ENCODE measurements around the gene TMEM263. TPM values are rescaled to one million over a fixed set of nuclear protein-coding genes. Genes with fewer than 3 reads are reported as not detected.

Gene TMEM263
- 10 to 100 TPM; 30.2 to 33.5 (median 31.0) TPM for polyA plus RNA-seq

GRCh38 chr12:106955377-106956047 lies at the start of gene TMEM263:
TSS of gene TMEM263 (plus strand) at chr12:106955907. CDS start at chr12:106967117, 11,210 bp downstream.
- H3K4me1 Mint-ChIP-seq: peaks cover 20 to 31% of the 10 kb centered on the region in 2 donors
- peak within 1 kb of the TSS; percentile 88 to 97 (median 94) for H3K27ac Mint-ChIP-seq
- peak within 1 kb of the TSS; percentile 92 to 99 (median 97) for H3K4me3 Mint-ChIP-seq
- H3K9me3 Mint-ChIP-seq: no peaks in the 10 kb centered on the region
- H3K27me3 Mint-ChIP-seq (ENCODE audit: low read depth in 3 of 3): peaks cover 13 to 17% (median 15%) of the 10 kb centered on the region in 3 donors
- H3K36me3 Mint-ChIP-seq: no peaks in the 10 kb centered on the region
- DNase-seq: peak; percentile 97 to 98 (median 97)

GRCh38 chr12:106906715-106907114 lies 49.0 kb upstream of the TMEM263 start:
- no peak for DNase-seq
- Mint-ChIP-seq H3K27ac (no peak overlapping the region), H3K4me1 (peaks cover 22 to 26% of the 10 kb centered on the region in 2 donors), H3K27me3 (ENCODE audit: low read depth in 3 of 3) (peaks cover 3 to 13% (median 5%) of the 10 kb centered on the region in 3 donors), H3K9me3 (no peaks in the 10 kb centered on the region), H3K36me3 (no peaks in the 10 kb centered on the region), H3K4me3 (no peak overlapping the region)

DNA sequence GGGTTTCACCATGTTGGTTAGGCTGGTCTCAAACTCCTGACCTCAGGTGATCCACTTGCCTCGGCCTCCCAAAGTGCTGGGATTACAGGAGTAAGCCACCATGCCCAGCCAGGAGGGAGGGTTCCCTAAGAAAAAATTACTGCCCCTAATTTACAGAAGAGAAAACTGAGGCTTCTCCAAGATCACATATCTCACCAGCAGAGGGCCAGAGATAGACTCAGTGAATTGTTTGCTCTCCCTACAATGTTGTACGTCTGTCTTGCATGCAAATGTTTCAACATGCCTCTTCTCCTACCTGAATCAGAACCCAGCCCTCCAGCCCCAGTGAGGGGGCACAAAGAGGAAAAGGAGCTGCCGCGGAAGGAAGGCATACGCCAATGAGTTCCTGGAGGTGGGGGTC lies 48.3 kb upstream of the TMEM263 start:
- Mint-ChIP-seq H3K9me3 (no peaks in the 10 kb centered on the region), H3K4me3 (no peak overlapping the region), H3K36me3 (no peaks in the 10 kb centered on the region), H3K4me1 (peaks cover 22 to 26% of the 10 kb centered on the region in 2 donors), H3K27me3 (ENCODE audit: low read depth in 3 of 3) (peaks cover 3 to 13% (median 3%) of the 10 kb centered on the region in 3 donors), H3K27ac (no peak overlapping the region)
- no peak for DNase-seq

DNA sequence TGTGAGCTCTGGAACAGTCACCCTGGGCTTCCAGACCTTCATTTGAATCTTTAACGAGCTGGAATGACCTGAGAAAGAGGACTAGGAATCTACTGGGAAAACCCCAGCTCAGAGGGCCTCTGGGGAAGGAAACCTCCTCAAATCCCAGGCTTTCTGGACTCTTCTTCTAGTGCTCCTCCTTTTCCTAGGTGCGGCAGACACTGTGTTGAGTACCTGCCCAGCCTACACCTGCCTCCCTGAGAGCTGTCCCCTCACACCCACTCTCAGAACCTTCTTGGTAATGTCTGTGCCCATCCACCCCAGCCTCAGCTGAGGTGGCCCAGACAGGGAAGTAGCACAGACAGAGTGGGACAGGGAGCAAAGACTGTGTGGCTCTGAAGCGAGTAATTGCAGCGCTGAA lies 47.9 kb upstream of the TMEM263 start:
- no peak overlapping the region for H3K4me3 Mint-ChIP-seq
- H3K4me1 Mint-ChIP-seq: peaks cover 22 to 23% of the 10 kb centered on the region in 2 donors
- H3K9me3 Mint-ChIP-seq: no peaks in the 10 kb centered on the region
- peaks cover 3 to 10% (median 3%) of the 10 kb centered on the region in 3 donors for H3K27me3 Mint-ChIP-seq (ENCODE audit: low read depth in 3 of 3)
- H3K27ac Mint-ChIP-seq: no peak overlapping the region
- no peaks in the 10 kb centered on the region for H3K36me3 Mint-ChIP-seq
- DNase-seq: no peak

GRCh38 chr12:106908561-106908960 lies 47.1 kb upstream of the TMEM263 start:
- Mint-ChIP-seq H3K27me3 (ENCODE audit: low read depth in 3 of 3) (peaks cover 3 to 7% (median 3%) of the 10 kb centered on the region in 3 donors), H3K4me3 (no peak overlapping the region), H3K27ac (peak overlapping the region in 1 of 6 donors; percentile 41), H3K9me3 (no peaks in the 10 kb centered on the region), H3K36me3 (no peaks in the 10 kb centered on the region), H3K4me1 (peaks cover 15 to 16% of the 10 kb centered on the region in 2 donors)
- no peak for DNase-seq

GRCh38 chr12:106910202-106910601 lies 45.5 kb upstream of the TMEM263 start:
- Mint-ChIP-seq H3K27me3 (ENCODE audit: low read depth in 3 of 3) (peaks cover 2 to 3% (median 3%) of the 10 kb centered on the region in 3 donors), H3K36me3 (no peaks in the 10 kb centered on the region), H3K4me1 (peaks cover 22% of the 10 kb centered on the region in 2 donors), H3K9me3 (no peaks in the 10 kb centered on the region), H3K4me3 (peak overlapping the region in 3 of 5 donors; percentile 30 to 71 (median 46)), H3K27ac (peak overlapping the region in 2 of 6 donors; percentile 47 to 71)
- DNase-seq: peak in 1 of 3 donors; percentile 11

- Mint-ChIP-seq H3K4me3 (no peak overlapping the region), H3K36me3 (no peaks in the 10 kb centered on the region), H3K4me1 (peaks cover 28 to 30% of the 10 kb centered on the region in 2 donors), H3K9me3 (no peaks in the 10 kb centered on the region), H3K27ac (no peak overlapping the region), H3K27me3 (ENCODE audit: low read depth in 3 of 3) (peaks cover 2 to 3% (median 3%) of the 10 kb centered on the region in 3 donors)
- no peak for DNase-seq
Measured at GRCh38 chr12:106911581-106911980, 44.1 kb upstream of the TMEM263 start.

GRCh38 chr12:106913456-106913855 lies 42.3 kb upstream of the TMEM263 start:
- Mint-ChIP-seq H3K9me3 (no peaks in the 10 kb centered on the region), H3K27me3 (ENCODE audit: low read depth in 3 of 3) (peaks cover 0 to 4% (median 3%) of the 10 kb centered on the region in 3 donors), H3K27ac (no peak overlapping the region), H3K4me1 (peaks cover 28 to 30% of the 10 kb centered on the region in 2 donors), H3K36me3 (no peaks in the 10 kb centered on the region), H3K4me3 (no peak overlapping the region)
- no peak for DNase-seq

- Mint-ChIP-seq H3K4me3 (peak overlapping the region in 1 of 5 donors; percentile 22), H3K27me3 (ENCODE audit: low read depth in 3 of 3) (peaks cover 0 to 3% (median 3%) of the 10 kb centered on the region in 3 donors), H3K9me3 (no peaks in the 10 kb centered on the region), H3K27ac (peak overlapping the region in 4 of 6 donors; percentile 36 to 81 (median 59)), H3K4me1 (peaks cover 26 to 30% of the 10 kb centered on the region in 2 donors), H3K36me3 (no peaks in the 10 kb centered on the region)
- peak in 1 of 3 donors; percentile 14 for DNase-seq
Measured at GRCh38 chr12:106914796-106915634, 40.7 kb upstream of the TMEM263 start.

GRCh38 chr12:106915635-106916026 lies 40.1 kb upstream of the TMEM263 start:
- no peak for DNase-seq
- Mint-ChIP-seq H3K27me3 (ENCODE audit: low read depth in 3 of 3) (peaks cover 0 to 3% (median 1%) of the 10 kb centered on the region in 3 donors), H3K27ac (peak overlapping the region in 2 of 6 donors; percentile 10 to 36), H3K9me3 (no peaks in the 10 kb centered on the region), H3K4me3 (no peak overlapping the region), H3K4me1 (peaks cover 20 to 24% of the 10 kb centered on the region in 2 donors), H3K36me3 (no peaks in the 10 kb centered on the region)

- Mint-ChIP-seq H3K4me3 (no peak overlapping the region), H3K4me1 (peaks cover 13 to 16% of the 10 kb centered on the region in 2 donors), H3K27ac (no peak overlapping the region), H3K36me3 (no peaks in the 10 kb centered on the region), H3K9me3 (no peaks in the 10 kb centered on the region), H3K27me3 (ENCODE audit: low read depth in 3 of 3) (peaks cover 2 to 5% (median 3%) of the 10 kb centered on the region in 3 donors)
- DNase-seq: no peak
Measured at GRCh38 chr12:106917503-106917902, 38.2 kb upstream of the TMEM263 start.

DNA sequence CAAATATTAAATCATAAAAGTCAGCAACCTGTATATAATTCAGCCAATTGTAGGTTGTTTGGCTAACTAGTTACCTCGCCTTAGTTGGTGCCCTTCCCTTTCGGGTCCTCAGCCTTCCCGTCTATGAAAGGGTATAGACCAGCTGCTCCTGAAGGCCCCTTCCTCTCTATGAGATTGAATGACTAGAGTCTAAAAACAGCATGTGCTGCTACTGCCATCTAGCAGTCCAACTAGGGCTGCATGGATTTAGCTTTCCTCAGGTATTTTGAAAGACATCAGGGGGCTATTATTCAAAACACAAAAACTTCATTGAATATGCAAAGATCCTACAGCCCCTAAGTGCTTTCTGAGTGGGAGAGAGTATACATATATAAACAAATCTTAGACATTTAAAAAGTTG lies 37.0 kb upstream of the TMEM263 start:
- H3K36me3 Mint-ChIP-seq: no peaks in the 10 kb centered on the region
- H3K9me3 Mint-ChIP-seq: no peaks in the 10 kb centered on the region
- peaks cover 3 to 10% (median 3%) of the 10 kb centered on the region in 3 donors for H3K27me3 Mint-ChIP-seq (ENCODE audit: low read depth in 3 of 3)
- no peak overlapping the region for H3K4me3 Mint-ChIP-seq
- peaks cover 13 to 16% of the 10 kb centered on the region in 2 donors for H3K4me1 Mint-ChIP-seq
- H3K27ac Mint-ChIP-seq: no peak overlapping the region
- no peak for DNase-seq

- H3K27me3 Mint-ChIP-seq (ENCODE audit: low read depth in 3 of 3): peaks cover 3 to 10% (median 3%) of the 10 kb centered on the region in 3 donors
Measured at GRCh38 chr12:106919910-106920544, 35.7 kb upstream of the TMEM263 start.

More at GRCh38 chr12:106919910-106920544, 35.7 kb upstream of the TMEM263 start:
- Mint-ChIP-seq H3K4me1 (peaks cover 8 to 10% of the 10 kb centered on the region in 2 donors), H3K36me3 (no peaks in the 10 kb centered on the region), H3K27ac (no peak overlapping the region), H3K9me3 (no peaks in the 10 kb centered on the region), H3K4me3 (no peak overlapping the region)
- peak; percentile 29 to 46 (median 32) for DNase-seq

Data from immature natural killer cell (primary cell).